ENCODE data around the gene PLCL1.

Gene PLCL1

GRCh38 chr2:197862246-197862955 lies 58.0 kb downstream of the PLCL1 start:
- DNase-seq, result no peak

GRCh38 chr2:197863744-197864143 lies 59.4 kb downstream of the PLCL1 start:
- DNase-seq, result no peak

GRCh38 chr2:197866455-197866854 lies 62.1 kb downstream of the PLCL1 start:
- no peak for DNase-seq

GRCh38 chr2:197867033-197867432 lies 62.6 kb downstream of the PLCL1 start:
- no peak for DNase-seq

- no peak for DNase-seq
Observed at GRCh38 chr2:197867624-197868023, 63.2 kb downstream of the PLCL1 start.

- no peak for DNase-seq
Observed at GRCh38 chr2:197868206-197868605, 63.8 kb downstream of the PLCL1 start.

GRCh38 chr2:197869041-197869440 lies 64.6 kb downstream of the PLCL1 start:
- DNase-seq, result no peak

- no peak for DNase-seq
Observed at GRCh38 chr2:197869501-197870111, 65.2 kb downstream of the PLCL1 start.

- no peak for DNase-seq
Observed at GRCh38 chr2:197870137-197870536, 65.7 kb downstream of the PLCL1 start.

- DNase-seq, result no peak
Observed at GRCh38 chr2:197871780-197872456, 67.5 kb downstream of the PLCL1 start.

- DNase-seq, result no peak
Observed at GRCh38 chr2:197873293-197873701, 68.9 kb downstream of the PLCL1 start.

GRCh38 chr2:197875763-197876162 lies 71.4 kb downstream of the PLCL1 start:
- DNase-seq, result no peak

GRCh38 chr2:197876524-197876923 lies 72.1 kb downstream of the PLCL1 start:
- no peak for DNase-seq

- no peak for DNase-seq
Observed at GRCh38 chr2:197877038-197877437, 72.6 kb downstream of the PLCL1 start.

- DNase-seq, result no peak
Observed at GRCh38 chr2:197878792-197879191, 74.4 kb downstream of the PLCL1 start.

- no peak for DNase-seq
Observed at GRCh38 chr2:197879812-197880408, 75.5 kb downstream of the PLCL1 start.

GRCh38 chr2:197883354-197884032 lies 79.1 kb downstream of the PLCL1 start:
- DNase-seq, result no peak

- DNase-seq, result no peak
Observed at GRCh38 chr2:197884252-197884651, 79.9 kb downstream of the PLCL1 start.

GRCh38 chr2:197885126-197885525 lies 80.7 kb downstream of the PLCL1 start:
- DNase-seq, result no peak

GRCh38 chr2:197885587-197885986 lies 81.2 kb downstream of the PLCL1 start:
- DNase-seq, result no peak

- no peak for DNase-seq
Observed at GRCh38 chr2:197888321-197888720, 83.9 kb downstream of the PLCL1 start.

GRCh38 chr2:197889041-197889440 lies 84.6 kb downstream of the PLCL1 start:
- DNase-seq, result no peak

- DNase-seq, result no peak
Observed at GRCh38 chr2:197890168-197890567, 85.8 kb downstream of the PLCL1 start.

All from DMS 273 treated with DMSO at 0.1 percent for 48 hours (cell line).